ENCODE measurements around the gene CD40LG.

The CD40LG gene

DNA sequence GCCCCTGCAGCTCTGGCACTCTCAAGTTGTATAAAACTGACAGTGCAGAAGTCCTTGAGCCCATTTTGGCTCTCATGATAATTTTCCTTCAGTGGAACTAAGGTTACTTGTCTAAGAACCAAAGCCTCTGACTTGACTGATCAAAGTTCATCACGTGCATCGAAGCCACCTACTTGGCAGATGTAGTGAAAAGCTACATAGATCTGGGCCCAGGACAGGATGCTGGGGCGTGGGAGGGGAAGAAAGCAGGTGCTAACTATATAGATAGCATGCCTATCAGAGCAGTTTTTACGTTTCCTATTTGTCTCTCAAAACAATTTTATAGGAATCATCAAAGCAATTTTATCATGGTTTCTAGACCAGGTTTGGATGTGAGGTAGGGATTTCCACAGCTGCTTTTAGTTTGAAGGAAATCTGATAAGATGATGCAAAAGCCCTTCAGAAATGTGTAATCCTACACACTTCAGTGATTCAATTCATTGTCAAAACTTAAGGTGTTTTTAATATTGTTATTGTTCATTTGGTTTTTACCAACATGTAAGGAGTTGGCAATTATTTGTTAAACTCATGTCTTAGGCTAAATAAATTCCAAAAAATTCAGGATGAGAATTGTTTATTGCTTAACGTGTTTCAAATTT, 1.2 kb upstream of the CD40LG start:
- TF ChIP-seq, protein P1, sequence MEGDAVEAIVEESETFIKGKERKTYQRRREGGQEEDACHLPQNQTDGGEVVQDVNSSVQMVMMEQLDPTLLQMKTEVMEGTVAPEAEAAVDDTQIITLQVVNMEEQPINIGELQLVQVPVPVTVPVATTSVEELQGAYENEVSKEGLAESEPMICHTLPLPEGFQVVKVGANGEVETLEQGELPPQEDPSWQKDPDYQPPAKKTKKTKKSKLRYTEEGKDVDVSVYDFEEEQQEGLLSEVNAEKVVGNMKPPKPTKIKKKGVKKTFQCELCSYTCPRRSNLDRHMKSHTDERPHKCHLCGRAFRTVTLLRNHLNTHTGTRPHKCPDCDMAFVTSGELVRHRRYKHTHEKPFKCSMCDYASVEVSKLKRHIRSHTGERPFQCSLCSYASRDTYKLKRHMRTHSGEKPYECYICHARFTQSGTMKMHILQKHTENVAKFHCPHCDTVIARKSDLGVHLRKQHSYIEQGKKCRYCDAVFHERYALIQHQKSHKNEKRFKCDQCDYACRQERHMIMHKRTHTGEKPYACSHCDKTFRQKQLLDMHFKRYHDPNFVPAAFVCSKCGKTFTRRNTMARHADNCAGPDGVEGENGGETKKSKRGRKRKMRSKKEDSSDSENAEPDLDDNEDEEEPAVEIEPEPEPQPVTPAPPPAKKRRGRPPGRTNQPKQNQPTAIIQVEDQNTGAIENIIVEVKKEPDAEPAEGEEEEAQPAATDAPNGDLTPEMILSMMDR (IDR thresholded peaks at IDR 0.05; ENCODE audit: low read depth, low read length): no peak
- no peak for DNase-seq (ENCODE audit: extremely low read depth, low read depth)

DNA sequence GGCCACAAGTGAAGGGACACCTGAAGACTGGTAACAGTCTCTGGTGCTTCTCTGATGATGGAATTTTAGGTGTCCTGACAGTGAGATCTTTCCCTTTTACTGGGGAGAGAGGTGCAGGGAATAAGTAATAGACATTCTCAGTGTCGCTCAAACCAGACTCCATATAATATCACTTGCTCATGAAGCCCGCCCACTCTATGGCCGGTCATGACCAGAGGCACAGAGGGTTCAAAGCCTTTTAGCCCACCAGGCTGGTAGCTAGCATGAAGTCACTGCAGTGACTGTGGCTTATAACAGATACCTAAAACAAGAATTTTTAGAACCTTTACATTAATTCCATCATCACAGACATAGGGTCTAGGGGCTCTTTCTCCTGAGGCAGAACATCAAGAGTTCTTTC, 2.9 kb downstream of the CD40LG start:
- TF ChIP-seq, protein P1 (IDR thresholded peaks at IDR 0.05; ENCODE audit: low read depth, low read length): no peak
- no peak for DNase-seq (ENCODE audit: extremely low read depth, low read depth)

DNA sequence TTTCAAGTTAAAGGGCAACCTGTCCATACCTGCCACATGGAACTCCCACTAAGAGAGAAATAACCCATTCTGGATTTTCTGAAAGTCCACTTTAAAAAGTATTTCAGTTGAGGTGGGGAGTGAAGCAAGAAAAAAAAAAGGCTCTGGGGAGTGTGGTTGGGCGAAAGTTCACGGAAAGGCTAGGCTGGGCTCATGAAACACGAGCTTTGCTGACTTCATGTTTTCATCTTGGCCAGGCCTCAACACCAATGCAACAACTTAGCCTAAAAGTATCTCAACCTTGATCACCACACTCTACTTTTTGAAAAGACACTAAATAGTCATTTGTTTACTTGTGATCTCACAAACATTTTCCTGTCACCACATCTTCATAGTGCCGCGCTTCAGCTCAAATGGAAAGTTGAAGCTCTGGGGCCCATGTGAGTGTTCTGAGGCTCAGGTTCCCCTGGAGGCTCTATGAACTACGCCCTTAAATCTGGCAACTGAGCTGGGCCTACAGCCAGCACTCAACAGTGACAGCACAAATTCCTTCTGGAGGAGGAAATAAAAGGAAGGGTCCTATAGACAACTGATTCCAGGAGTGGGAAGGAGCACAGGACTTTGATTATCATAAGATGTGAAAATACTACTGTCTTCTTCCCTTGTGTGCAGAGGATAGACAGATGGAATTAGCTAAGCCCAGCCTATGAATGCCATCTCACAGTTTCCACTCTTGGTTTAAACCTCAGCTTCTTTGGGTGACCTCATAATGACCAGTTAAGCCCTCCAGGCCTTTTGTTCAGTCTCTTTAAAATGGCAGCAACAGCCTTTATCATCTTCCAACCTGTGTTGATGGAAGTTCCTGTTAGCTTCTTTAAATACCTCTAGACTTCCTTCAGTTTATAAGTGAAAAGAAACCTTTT, 5.1 kb downstream of the CD40LG start:
- DNase-seq (ENCODE audit: extremely low read depth, low read depth): no peak
- TF ChIP-seq, protein P1 (IDR thresholded peaks at IDR 0.05; ENCODE audit: low read depth, low read length): no peak

DNA sequence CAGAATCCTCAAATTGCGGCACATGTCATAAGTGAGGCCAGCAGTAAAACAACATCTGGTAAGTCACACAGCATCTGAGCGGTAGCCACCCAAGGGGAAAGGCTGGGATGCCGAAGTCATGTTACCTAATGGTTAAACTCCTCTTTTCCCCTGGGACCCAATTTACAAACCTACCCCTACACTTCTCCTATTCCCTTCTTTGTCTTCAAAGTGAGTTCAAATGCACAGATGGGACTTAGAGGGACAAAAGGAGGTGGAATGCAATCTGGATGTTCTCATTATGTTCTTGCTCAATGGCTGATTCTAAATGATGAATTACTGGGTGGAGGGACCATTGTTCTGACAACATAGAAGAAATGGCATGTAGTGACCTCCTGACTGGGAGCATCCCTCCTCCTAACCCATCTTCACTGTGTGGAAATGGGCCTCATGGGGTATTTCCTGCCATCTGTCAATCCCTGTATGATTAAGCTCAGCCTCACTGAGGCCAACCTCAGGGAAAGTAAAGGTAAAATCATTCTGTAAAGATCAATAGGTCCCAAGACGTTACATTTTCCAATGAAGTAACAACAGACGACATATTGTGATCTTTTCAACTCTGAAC, 8.5 kb downstream of the CD40LG start:
- TF ChIP-seq, protein P1 (IDR thresholded peaks at IDR 0.05; ENCODE audit: low read depth, low read length): no peak
- no peak for DNase-seq (ENCODE audit: extremely low read depth, low read depth)

DNA sequence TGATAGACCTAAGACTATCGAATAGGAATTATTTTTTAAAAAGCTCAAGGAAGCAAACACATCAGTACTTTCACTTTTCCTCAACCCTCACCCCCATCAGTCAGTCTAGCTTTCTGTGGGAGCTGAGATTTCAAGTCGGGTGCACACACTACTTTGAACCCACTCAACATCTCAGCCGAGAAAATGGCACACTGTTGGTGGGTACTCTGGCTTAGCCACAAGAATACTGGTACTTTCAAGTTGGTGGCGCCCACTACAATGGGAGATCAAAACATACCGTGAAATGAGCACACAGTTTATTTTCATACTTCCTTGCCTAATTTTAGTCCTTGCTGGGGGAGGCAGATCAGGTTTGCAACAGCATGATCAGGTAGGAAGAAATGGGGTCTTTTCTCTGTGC, 10.2 kb downstream of the CD40LG start:
- TF ChIP-seq, protein P1 (IDR thresholded peaks at IDR 0.05; ENCODE audit: low read depth, low read length): no peak
- no peak for DNase-seq (ENCODE audit: extremely low read depth, low read depth)

DNA sequence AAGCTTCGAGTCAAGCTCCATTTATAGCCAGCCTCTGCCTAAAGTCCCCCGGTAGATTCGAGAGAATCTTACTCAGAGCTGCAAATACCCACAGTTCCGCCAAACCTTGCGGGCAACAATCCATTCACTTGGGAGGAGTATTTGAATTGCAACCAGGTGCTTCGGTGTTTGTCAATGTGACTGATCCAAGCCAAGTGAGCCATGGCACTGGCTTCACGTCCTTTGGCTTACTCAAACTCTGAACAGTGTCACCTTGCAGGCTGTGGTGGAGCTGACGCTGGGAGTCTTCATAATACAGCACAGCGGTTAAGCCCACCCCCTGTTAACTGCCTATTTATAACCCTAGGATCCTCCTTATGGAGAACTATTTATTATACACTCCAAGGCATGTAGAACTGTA, 11.2 kb downstream of the CD40LG start:
- TF ChIP-seq, protein P1 (IDR thresholded peaks at IDR 0.05; ENCODE audit: low read depth, low read length): no peak
- DNase-seq (ENCODE audit: extremely low read depth, low read depth): no peak

DNA sequence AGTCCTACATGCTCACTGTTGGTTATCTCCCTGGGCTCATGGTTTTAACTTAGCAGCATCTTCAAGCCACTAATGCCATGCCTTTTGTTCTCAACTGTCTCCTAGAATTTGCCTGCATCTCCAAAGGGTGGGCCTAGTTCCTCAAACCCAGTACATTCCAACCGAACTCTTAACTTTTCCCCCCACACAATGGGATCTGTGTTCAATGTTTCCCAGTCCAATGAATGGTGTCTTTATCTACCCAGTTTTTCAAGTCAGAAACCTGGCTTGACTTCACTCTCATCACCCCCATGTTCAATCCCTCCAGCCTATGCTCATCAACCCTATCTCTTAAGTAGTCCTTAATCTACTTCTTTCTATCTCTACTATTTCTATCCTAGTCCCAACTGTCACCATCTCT, 12.9 kb downstream of the CD40LG start:
- no peak for DNase-seq (ENCODE audit: extremely low read depth, low read depth)
- TF ChIP-seq, protein P1 (IDR thresholded peaks at IDR 0.05; ENCODE audit: low read depth, low read length): no peak
